Islet of Langerhans (tissue), 1 donor: ENCODE results near the gene KRTAP13-2.

ENCODE experiments used
- FAIRE-seq: peaks from one replicate; lab custom pipeline; 2011; peaks lifted over from hg19 to GRCh38; lab: Jason Lieb, UNC

KRTAP13-2 gene, protein sequence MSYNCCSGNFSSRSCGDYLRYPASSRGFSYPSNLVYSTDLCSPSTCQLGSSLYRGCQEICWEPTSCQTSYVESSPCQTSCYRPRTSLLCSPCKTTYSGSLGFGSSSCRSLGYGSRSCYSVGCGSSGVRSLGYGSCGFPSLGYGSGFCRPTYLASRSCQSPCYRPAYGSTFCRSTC

GRCh38 chr21:30372139-30372770, at the start of gene KRTAP13-2:
Gene KRTAP13-2 (minus strand): TSS chr21:30372271. CDS start chr21:30372213, 58 bp downstream.
- no peak for FAIRE-seq

DNA sequence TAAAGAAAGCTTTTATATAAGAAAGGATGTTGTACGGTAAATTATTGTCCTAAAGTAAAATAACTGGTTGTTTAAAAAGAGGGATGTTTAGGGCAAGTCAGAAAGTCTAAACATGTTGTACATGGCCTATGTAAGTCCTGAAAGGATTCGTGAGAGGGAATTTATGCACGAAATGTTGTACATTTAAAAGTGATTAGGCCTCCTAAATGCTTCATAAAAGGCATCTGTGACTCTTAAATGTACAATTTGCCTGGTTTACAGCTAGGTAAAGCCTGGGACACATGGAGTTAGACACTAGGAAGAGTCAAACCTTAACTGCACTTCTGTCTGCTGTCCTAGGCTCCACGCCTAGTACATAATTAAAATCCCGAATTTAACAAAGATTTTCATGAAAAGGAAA, 43.9 kb upstream of the KRTAP13-2 start:
- FAIRE-seq, result no peak

GRCh38 chr21:30408782-30409494, 36.9 kb upstream of the KRTAP13-2 start:
- FAIRE-seq, result no peak

GRCh38 chr21:30395731-30396130, 23.7 kb upstream of the KRTAP13-2 start, which contains the start of gene KRTAP13-1:
Gene KRTAP13-1 (plus strand): TSS chr21:30396031. CDS start chr21:30396087, 56 bp downstream.
- FAIRE-seq, result no peak

DNA sequence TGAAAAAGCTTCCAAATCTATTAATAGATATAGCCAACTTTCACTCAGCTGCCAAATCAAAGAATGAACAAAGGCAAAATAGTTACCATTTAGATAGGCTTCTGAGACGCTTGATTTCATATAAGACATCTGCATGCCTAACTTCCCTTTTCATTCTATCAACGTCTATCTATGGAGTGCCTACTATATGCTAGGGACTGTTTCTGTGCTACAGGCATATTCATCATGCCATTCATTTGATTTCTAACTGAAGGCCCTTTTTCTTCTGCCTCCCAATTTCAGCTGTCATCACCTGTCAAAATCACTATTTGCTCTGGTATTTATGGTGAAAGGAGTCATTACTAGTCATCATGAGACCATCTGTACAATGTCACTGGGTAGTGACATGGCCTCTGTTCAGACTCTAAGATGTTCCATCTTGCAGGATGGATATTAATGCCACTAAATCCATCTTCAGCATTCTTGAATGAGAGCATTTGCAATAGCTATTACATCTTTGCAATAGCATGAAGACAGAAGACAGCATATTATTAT, 19.5 kb upstream of the KRTAP13-2 start:
- FAIRE-seq, result no peak

DNA sequence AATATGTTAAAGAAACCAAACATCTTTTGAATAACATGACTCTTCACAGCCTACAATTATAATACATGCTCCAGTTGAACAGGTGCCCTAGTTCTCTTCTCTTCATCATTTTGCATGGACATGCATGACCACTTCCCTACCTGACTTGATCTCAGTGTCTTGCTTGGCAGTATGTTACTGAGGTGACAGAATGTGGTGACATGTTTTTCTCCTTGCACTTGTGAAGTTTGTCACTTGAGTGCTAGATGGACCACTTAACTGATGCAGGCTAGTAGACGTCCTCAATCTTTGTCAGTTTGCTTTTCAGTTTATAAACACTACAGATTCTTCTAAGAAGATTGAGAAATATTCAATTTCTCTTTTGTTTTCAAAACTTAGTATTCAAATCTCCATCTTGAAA, 10.1 kb upstream of the KRTAP13-2 start:
- FAIRE-seq, result no peak

GRCh38 chr21:30355906-30356305, 16.2 kb downstream of the KRTAP13-2 start:
- no peak for FAIRE-seq

GRCh38 chr21:30354308-30355005, 17.6 kb downstream of the KRTAP13-2 start:
- FAIRE-seq, result no peak

DNA sequence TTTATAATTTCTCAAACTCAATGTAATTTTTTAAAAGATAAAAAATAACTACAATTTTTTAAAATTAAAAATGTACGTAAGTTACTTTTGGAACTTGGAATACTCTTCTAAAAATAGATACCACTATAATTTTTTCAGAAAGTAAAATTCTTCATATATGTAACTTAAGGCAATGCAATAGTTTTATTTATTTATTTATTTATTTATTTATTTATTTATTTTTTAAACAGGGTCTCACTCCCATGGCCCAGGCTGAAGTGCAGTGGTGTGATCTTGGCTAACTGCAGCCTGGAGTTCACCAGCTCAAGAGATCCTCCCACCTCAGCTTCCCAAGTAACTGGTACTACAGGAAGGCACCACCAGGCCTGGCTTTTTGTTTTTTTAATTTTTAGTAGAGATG, 20.5 kb downstream of the KRTAP13-2 start:
- no peak for FAIRE-seq

DNA sequence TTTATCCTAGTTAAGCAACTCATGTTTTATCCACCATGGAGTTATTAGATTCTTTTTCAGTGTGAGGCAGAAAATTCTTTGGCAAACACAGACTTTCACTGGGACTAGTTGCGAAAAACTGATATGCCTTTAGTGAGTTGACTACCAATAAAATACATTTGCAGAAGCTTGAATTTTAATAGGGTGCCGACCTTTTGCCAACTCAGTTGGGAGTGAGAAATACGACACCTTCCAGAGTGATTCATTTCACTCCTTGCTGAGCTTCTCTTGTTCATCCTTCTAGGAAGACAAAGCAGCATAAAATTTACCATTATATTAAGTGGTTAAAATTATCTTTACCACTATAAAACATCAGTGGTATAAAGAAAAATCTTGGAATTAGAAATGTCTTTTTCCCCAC, 22.5 kb downstream of the KRTAP13-2 start:
- FAIRE-seq, result no peak

DNA sequence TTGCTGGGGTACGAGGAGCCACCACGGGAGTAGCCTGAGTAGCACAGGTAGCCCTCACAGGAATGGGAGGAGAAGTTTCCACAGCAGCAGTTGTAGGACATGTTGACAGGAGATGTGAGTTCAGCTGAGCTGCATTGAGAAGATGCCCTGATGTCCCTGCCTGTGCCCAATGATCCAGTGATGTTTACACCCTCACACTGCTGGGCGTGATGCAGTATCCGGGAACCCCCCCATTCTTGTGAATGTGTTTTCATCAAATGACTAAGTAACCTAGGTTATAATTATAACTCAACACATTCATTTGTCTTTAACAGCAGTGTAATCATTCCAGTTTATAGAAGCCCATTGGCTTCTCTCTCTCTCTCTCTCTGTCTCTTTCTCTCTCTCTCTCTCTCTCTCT, 23.6 kb downstream of the KRTAP13-2 start, which contains the start of gene KRTAP23-1:
Gene KRTAP23-1 (minus strand): TSS at position 101 of the 400 bp plus-strand sequence. CDS start 0 bp downstream, at position 101.
- no peak for FAIRE-seq

DNA sequence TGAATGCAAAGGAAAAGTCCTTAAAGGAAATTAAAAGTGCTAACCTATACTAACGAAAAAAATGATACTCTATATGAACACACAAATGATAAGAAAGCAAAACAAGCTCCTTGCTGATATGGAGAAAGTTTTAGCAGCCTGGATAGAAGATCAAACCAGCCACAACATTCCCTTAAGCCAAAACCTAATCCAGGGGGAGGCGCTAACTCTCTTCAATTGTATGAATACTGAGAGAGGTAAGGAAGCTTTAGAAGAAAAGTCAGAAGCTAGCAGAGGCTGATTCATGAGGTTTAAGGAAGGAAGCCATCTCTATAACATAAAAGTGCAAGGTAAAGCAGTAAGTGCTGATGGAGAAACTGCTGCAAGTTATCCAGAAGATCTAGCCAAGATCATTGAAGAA, 27.1 kb downstream of the KRTAP13-2 start:
- FAIRE-seq, result no peak

- FAIRE-seq, result peak; percentile 49
These were observed 31.1 kb downstream of the KRTAP13-2 start for GRCh38 chr21:30340714-30341573.

DNA sequence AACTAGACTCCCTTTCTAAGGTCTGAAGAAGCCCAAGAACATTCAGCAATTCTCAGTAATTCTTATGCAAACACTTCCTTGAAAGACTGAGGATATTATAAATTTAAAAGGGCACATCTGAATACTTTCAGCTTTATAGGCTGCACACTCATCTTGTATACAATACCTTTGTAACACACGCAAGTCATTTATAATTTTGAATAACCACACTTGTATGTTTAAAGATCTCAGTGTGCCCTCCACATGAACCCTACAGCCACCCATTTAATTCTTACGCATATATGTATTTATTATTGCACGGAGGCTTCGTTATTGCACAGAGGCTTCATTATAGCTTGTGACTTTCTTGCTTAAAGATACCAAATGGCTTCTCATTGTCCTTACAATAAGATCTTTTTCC, 33.4 kb downstream of the KRTAP13-2 start:
- no peak for FAIRE-seq

DNA sequence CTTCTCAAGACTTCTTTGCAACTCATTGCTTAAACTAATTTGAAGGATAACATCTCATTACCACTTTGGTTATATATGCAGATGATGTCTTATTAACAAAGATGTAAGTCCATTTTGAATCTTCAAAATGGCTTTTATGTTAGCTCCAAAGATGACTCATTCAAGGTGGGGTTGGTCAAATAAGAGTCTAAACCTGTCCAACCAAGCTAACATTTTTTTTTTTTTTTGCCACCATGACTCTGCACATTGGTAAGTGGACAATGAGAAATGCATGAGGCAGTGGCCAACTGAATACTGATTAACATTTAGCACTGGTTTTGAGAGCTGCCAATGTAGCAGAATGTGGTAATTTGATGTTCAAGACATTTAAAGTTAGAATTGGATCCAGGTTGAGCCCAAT, 34.3 kb downstream of the KRTAP13-2 start:
- no peak for FAIRE-seq

- no peak for FAIRE-seq
These were observed 34.8 kb downstream of the KRTAP13-2 start, which contains the start of gene KRTAP27-1 for GRCh38 chr21:30337276-30337744. Gene KRTAP27-1 (minus strand): TSS chr21:30337694. CDS start chr21:30337668, 26 bp downstream.

- FAIRE-seq, result no peak
These were observed 35.5 kb downstream of the KRTAP13-2 start for GRCh38 chr21:30336596-30336995.

- FAIRE-seq, result no peak
These were observed 38.3 kb downstream of the KRTAP13-2 start for GRCh38 chr21:30333736-30334135.

DNA sequence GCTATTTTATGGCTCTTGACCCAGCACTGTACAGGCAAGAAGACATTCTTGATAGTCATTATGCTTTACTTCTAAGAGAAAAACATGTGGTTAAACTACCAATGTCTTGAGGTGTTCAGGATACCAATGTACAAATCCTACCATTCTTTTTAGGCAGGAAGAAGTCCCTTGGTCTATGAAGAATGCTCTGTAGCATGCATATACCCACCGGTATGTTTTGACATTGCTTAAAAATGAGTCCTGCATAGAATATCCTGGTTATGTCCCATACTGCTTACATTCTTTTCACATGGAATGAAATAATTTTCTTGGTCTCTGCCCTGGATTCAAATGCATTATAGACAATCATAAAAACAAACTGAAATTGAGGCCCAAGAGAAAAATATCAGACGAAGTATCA, 39.4 kb downstream of the KRTAP13-2 start:
- FAIRE-seq, result no peak

GRCh38 chr21:30329203-30329875, 42.7 kb downstream of the KRTAP13-2 start:
- no peak for FAIRE-seq

- FAIRE-seq, result no peak
These were observed 45.7 kb downstream of the KRTAP13-2 start for GRCh38 chr21:30326390-30326789.
